Endothelial cell of hepatic sinusoid (primary cell): Measurements from ENCODE around the gene SLC25A26.

ENCODE experiments used
- in situ Hi-C: cut with HindIII; loops from 2 replicates; pipeline ENCODE4 v1.10.0; 2017; ENCODE audit warnings: low sequenced_read_pairs

Gene SLC25A26

GRCh38 chr3:66425576-66426114 is 204.8 kb downstream of the SLC25A26 start:
- in situ Hi-C loops: no loop called here

DNA sequence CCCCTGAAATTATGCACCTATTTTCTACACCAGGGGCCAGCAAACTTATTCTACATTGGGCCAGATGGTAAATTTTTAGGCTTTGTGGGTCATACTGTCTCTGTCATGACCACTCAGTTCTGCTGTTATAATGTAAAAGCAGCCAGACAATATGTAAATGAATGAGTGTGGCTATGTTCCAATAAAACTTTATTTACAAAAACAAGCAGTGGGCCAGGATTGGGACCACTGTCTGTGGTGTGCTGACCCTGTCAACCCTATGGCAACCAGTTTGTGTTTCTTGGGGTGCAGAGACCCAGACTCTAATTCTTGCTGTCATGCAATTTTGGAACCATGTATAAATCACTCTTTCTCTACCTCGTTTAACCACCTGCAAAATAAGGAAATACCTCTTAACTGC is 205.3 kb downstream of the SLC25A26 start:
- in situ Hi-C loops: no loop called here

GRCh38 chr3:66427352-66427751 is 206.6 kb downstream of the SLC25A26 start:
- in situ Hi-C loops: no loop called here

DNA sequence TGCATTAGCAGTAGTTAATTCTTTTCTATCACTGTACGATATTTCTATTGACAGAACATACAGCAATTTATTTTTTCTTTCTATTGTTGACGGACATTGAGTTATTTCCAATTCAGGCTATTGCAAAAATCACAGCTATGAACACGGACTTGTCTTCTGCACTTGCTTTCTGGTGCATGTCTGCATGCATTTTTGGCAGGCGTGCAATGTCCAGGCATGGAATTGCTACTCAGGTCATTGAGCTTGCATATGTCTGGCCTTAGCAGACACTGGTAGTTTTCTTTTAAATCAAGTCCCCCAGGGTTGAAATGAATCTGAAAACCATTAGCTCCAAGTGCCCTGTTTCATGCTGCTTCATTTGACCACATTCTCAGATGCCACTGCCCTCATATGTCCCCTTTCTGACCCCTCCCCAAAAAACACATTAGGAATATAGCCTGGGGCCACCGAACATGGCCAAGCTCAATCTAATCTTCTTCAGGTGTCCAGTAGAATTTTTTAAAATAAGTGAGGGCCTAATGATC is 207.2 kb downstream of the SLC25A26 start:
- in situ Hi-C loops: no loop called here
